Mesothelial cell of epicardium (in vitro differentiated cells): ENCODE results near the gene DHRS11. TPM values are rescaled to one million over a fixed set of nuclear protein-coding genes. Genes with fewer than 3 reads are reported as not detected.

Source experiments
- DNase-seq, 2 experiments: peaks; one replicate each; pipeline ENCODE4 v3.0.0; 2021; ENCODE audit warnings: low spot score in 2 of 2; ENCODE audit not compliant: unreplicated experiment in 2 of 2
- H3K27ac Mint-ChIP-seq: 2 replicates; pipeline ENCODE4 v1.8.0; 2021; ENCODE audit warnings: mixed read lengths
- H3K27me3 Mint-ChIP-seq: 2 replicates; pipeline ENCODE4 v1.8.0; 2021; ENCODE audit warnings: low read depth, mixed read lengths
- H3K36me3 Mint-ChIP-seq: 2 replicates; pipeline ENCODE4 v1.8.0; 2021; ENCODE audit warnings: mixed read lengths
- H3K4me1 Mint-ChIP-seq: 2 replicates; pipeline ENCODE4 v1.8.0; 2021; ENCODE audit warnings: mixed read lengths
- H3K4me3 Mint-ChIP-seq: 2 replicates; pipeline ENCODE4 v1.8.0; 2021; ENCODE audit warnings: mild to moderate bottlenecking, moderate library complexity, mixed read lengths
- H3K9me3 Mint-ChIP-seq: 2 replicates; pipeline ENCODE4 v1.8.0; 2021; ENCODE audit warnings: mixed read lengths
- total RNA-seq: library from RNA; stranded (reverse); gene quantifications from 3 replicates; pipeline ENCODE4 v1.2.1, GENCODE V29; 2021
- TF ChIP-seq, protein P1 (sequence below): fragments of 200-600 bp; sonication (generic); IDR thresholded peaks from one replicate; pipeline ENCODE4 v1.5.0; 2021; ENCODE audit warnings: antibody characterized with exemption; ENCODE audit not compliant: unreplicated experiment

The DHRS11 gene
- total RNA-seq, 1 donor from 2014 or later, result 15.0 TPM

GRCh38 chr17:36590082-36590481, 1.6 kb upstream of the DHRS11 start:
- Mint-ChIP-seq H3K9me3 (no peaks in the 10 kb centered on the region), H3K36me3 (peaks cover 16% of the 10 kb centered on the region), H3K27ac (no peak overlapping the region), H3K27me3 (no peaks in the 10 kb centered on the region), H3K4me3 (no peak overlapping the region), H3K4me1 (peaks cover 18% of the 10 kb centered on the region)
- TF ChIP-seq, protein P1, sequence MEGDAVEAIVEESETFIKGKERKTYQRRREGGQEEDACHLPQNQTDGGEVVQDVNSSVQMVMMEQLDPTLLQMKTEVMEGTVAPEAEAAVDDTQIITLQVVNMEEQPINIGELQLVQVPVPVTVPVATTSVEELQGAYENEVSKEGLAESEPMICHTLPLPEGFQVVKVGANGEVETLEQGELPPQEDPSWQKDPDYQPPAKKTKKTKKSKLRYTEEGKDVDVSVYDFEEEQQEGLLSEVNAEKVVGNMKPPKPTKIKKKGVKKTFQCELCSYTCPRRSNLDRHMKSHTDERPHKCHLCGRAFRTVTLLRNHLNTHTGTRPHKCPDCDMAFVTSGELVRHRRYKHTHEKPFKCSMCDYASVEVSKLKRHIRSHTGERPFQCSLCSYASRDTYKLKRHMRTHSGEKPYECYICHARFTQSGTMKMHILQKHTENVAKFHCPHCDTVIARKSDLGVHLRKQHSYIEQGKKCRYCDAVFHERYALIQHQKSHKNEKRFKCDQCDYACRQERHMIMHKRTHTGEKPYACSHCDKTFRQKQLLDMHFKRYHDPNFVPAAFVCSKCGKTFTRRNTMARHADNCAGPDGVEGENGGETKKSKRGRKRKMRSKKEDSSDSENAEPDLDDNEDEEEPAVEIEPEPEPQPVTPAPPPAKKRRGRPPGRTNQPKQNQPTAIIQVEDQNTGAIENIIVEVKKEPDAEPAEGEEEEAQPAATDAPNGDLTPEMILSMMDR, result no peak
- DNase-seq, result no peak

DNA sequence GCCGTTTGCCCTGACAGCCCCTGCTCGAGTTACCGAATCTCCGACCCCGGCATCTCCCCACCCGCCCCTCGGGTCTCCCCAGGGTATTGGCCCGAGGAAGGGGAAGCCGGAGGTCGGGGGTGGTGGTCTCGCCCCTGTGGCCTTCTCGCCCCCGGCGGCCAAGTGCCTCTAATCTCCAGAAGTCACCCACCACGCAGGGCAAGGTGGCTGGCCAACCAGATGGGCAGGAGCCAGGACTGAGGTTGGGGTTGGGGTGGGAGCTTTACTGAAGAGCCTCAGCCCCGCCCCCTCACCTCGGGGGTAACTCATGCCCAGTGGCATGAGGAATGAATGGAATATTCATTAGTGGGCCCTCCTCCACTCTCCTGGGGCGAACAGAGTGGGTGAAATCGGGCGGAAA, 637 bp downstream of the DHRS11 start:
- H3K4me1 Mint-ChIP-seq, result peaks cover 18% of the 10 kb centered on the region
- TF ChIP-seq, protein P1, result no peak
- H3K36me3 Mint-ChIP-seq, result peaks cover 7% of the 10 kb centered on the region
- peak overlapping the region; percentile 73 for H3K4me3 Mint-ChIP-seq
- DNase-seq, result no peak
- H3K9me3 Mint-ChIP-seq, result no peaks in the 10 kb centered on the region
- peak overlapping the region; percentile 76 for H3K27ac Mint-ChIP-seq
- no peaks in the 10 kb centered on the region for H3K27me3 Mint-ChIP-seq

DNA sequence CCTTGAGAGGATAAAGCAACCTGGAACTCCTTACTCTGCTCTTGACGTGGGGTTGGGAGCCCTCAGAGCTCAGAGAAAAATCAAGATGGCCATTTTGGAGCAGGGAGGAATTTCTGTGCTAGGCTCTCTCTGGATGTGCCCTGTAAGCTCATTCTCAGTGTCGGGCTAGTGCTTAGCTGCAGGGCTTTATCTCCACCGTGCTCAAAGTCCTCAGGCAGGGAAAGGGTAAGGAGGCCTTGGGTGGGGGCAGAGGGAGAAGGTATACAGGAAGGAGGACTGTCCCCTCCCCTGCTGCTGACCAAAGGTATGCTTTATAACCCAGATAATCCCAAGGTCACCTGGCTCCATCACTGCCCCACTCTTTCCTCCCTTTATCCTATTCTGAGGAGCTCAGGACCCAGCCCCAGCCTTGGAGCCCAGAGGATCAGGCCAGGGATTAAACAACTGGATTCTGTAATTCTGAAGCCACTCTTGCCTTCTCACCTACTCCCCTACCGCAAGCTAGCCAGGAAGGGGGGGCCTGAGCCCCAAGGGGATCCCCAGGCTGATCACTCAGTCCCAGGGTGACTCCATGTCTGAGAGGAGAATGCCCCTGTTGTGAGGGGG, 1.1 kb downstream of the DHRS11 start:
- H3K36me3 Mint-ChIP-seq, result peaks cover 6% of the 10 kb centered on the region
- H3K27ac Mint-ChIP-seq, result peak overlapping the region; percentile 76
- H3K4me3 Mint-ChIP-seq, result peak overlapping the region; percentile 73
- H3K27me3 Mint-ChIP-seq, result no peaks in the 10 kb centered on the region
- peak in 1 of 2 experiments; percentile 34 for DNase-seq
- peaks cover 18% of the 10 kb centered on the region for H3K4me1 Mint-ChIP-seq
- TF ChIP-seq, protein P1, result no peak
- no peaks in the 10 kb centered on the region for H3K9me3 Mint-ChIP-seq

DNA sequence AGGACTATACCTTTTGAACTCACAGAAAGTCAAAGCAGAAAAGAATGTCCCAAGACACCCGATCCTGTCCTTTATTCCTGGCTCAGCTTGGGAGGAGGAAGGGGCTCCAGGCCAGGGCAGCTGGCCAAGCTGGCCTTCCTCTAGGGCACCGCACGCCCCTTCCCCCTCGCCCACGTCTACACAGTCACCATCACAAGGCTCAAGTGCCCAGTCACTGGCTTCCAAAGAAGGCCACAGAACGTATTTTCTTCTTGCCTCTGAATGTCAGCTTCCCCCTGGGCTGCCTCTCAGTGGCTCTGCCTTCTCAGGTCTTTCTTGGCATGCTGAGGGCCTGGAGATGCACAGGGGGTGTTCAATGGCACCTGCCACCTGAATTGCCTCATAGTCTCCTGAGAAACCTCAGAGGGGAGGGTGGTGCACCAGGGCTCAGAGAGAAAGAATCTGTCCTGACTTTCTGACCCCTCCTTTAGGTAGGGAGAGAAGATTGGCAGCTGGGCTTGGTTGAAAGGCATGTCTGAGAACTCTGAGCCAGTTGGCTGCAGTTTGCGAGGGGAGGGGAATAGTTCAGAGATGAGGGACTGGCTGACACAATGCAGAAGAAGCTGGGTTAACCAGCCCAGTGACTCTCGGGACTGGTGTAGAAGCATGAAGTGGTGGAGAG, 2.1 kb downstream of the DHRS11 start:
- Mint-ChIP-seq H3K4me1 (peaks cover 18% of the 10 kb centered on the region), H3K27ac (peak overlapping the region; percentile 4), H3K4me3 (peak overlapping the region; percentile 73), H3K27me3 (no peaks in the 10 kb centered on the region), H3K9me3 (no peaks in the 10 kb centered on the region), H3K36me3 (peaks cover 4% of the 10 kb centered on the region)
- TF ChIP-seq, protein P1, result no peak
- peak in 1 of 2 experiments; percentile 27 for DNase-seq

- DNase-seq, result no peak
- H3K27me3 Mint-ChIP-seq, result no peaks in the 10 kb centered on the region
- TF ChIP-seq, protein P1, result no peak
- no peaks in the 10 kb centered on the region for H3K9me3 Mint-ChIP-seq
- peaks cover 18% of the 10 kb centered on the region for H3K4me1 Mint-ChIP-seq
- H3K4me3 Mint-ChIP-seq, result no peak overlapping the region
- H3K27ac Mint-ChIP-seq, result no peak overlapping the region
- peaks cover 2% of the 10 kb centered on the region for H3K36me3 Mint-ChIP-seq
Measured at GRCh38 chr17:36594626-36595401, 3.1 kb downstream of the DHRS11 start.
